NB4 (cell line): Measurements from ENCODE around the gene GDPGP1.
"Not testable (repeated sequence)": the region's sequence is repeated elsewhere in the genome, so short reads cannot be mapped to it uniquely, and the experiment has no call there.

ENCODE experiments used
- DNase-seq: peaks from one replicate; pipeline ENCODE4 v3.0.0; 2010; ENCODE audit warnings: low read depth
- H3K4me3 ChIP-seq: one replicate; pipeline ENCODE4 v1.5.1; 2011; ENCODE audit warnings: mild to moderate bottlenecking, low read depth, low read length, moderate library complexity
- CTCF ChIP-seq: IDR thresholded peaks from one replicate; pipeline ENCODE4 v1.5.1; 2012; ENCODE audit warnings: low read depth, low read length
- MAX ChIP-seq: IDR thresholded peaks from 2 replicates; pipeline ENCODE4 v1.6.1; 2011; ENCODE audit warnings: low read depth, low read length
- MYC ChIP-seq: IDR thresholded peaks from 2 replicates; pipeline ENCODE4 v1.6.1; 2011; ENCODE audit warnings: low read depth, low read length
- POLR2A ChIP-seq: IDR thresholded peaks from 2 replicates; pipeline ENCODE4 v1.6.1; 2011; ENCODE audit warnings: mild to moderate bottlenecking; ENCODE audit not compliant: insufficient read length; ENCODE audit errors: extremely low read depth

Gene GDPGP1

DNA sequence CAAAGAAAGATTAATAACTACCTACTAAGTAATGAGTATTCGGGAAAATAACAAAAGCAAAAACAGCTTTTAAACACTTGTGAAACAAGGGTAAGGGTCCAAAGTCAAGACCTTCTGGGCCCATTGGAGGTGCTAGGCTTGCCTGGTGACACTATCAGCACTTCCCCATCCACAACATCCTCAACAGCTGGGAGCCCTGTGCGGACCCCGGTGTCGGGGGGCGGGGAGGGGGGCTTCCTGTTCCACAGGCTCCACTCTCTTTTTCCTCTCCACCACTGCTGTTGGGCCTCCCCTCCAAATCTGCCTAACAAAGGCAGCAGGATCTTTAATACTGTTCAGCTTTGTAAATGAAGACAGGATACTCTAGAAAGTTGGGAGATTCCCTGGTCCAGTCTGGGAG lies 53.1 kb downstream of the GDPGP1 start:
- TF ChIP-seq MAX (no peak), MYC (no peak), POLR2A (no peak), CTCF (no peak)
- H3K4me3 ChIP-seq: no peak overlapping the region
- DNase-seq: no peak

DNA sequence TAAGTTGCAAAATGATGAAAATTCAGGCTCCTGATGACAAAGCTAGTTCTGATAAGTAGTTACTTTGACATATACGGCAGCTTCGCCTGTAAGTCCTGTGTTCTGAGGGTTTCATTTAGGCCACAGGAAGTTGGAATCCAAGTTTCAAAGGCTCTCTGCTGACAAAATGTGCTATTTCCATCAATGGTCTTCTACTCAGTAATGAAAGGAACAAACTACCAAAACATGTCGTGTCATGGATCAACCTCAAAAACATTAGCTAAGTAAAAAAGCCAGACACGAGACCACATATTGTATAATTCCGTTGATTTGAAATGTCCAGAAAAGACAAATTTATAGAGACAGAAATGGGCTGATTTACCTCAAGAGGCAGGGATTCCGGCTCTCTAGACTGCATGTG lies 53.9 kb downstream of the GDPGP1 start:
- no peak for TF ChIP-seq POLR2A
- TF ChIP-seq CTCF: no peak
- TF ChIP-seq MAX: no peak
- TF ChIP-seq MYC: no peak
- no peak overlapping the region for H3K4me3 ChIP-seq
- no peak for DNase-seq

DNA sequence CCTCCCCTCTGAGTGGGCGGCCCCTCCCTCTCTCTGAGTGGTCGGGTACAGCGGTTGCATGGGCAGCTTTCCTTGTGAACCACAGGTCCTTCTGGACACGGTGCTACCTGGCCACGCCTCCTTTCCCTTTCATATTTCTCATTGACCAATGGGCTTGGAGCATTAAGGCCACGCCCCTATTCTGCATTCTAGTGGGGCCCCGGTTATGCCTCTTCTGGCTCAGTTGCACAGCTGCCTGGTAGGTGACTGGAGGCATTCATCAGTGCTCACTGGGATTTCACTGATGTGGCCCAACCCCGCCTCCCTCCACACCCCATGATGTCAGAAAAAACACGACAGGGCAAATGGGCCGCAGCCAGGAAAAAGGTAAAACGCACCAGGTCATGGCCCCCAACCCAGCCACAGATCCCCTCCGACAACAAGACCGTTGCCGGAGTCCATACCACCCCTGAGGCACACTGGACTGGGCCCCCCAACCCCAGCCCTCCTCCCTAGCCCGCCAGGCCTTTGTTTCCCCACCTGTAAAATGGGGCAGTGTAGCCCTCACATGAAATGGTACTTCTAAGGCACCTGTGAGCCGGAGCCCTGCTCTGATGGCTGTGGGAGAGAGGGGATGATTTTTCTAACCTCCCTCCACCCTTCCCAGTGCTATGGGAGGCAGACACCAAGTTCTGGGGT lies 57.8 kb downstream of the GDPGP1 start:
- TF ChIP-seq MAX (no peak), MYC (no peak), CTCF (no peak), POLR2A (no peak)
- no peak overlapping the region for H3K4me3 ChIP-seq
- peak; percentile 50 for DNase-seq

DNA sequence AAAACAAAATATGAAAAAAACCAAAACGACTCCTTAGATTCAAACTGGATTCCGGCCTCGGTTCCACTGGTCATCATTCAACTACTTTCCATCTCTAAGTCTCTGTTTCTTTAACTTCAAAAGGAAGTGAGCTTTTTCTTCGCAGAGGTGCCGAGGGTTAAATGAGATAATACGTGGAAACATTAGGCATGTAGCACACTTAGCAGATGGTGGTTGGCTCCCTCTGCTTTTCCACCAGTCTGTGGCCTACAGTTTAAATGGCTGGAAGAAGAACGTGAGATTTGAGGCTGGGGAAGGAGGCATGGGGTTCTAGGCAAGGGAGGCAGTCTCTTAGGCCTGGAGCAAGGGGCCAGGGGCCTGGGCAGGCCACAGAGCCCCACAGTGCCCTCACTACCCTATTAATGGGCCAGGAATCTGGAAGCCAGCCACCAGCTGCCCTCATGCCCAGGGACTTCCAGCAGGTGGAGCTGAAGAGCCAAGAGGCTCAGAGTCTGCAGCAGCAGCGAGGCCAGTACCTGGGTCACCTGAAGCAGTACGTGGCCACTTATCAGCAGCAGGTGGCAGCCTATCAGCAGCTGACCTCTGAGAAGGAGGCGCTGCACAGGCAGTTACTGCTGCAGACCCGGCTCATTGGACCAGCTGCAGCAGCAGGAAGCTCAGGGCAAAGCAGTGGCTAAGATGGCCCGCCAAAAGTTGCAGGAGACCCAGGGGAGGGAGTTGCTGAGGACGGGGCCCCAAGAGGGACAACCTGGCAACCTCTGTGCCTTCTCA lies 59.2 kb downstream of the GDPGP1 start:
- DNase-seq: peak; percentile 74
- TF ChIP-seq CTCF (peak; percentile 93), MAX (0 out of 2 replicates have a peak, but pooled peaks have one; percentile 23)
- H3K4me3 ChIP-seq: not testable (repeated sequence)

- no peak for DNase-seq
- TF ChIP-seq MYC: no peak
- TF ChIP-seq POLR2A: no peak
- no peak for TF ChIP-seq MAX
- no peak for TF ChIP-seq CTCF
- H3K4me3 ChIP-seq: no peak overlapping the region
Measured at GRCh38 chr15:90294159-90294558, 60.1 kb downstream of the GDPGP1 start.
